HepG2 (cell line): ENCODE data around the gene NFATC4. TPM values are rescaled to one million over a fixed set of nuclear protein-coding genes. Genes with fewer than 3 reads are reported as not detected.

Source experiments
- ATAC-seq: fragments of 200-7000 bp; cut with Tn5 transposase; 3 replicates; pipeline ENCODE4 v1.9.1; 2020; ENCODE audit warnings: mild to moderate bottlenecking, moderate library complexity
- BruUV-seq: library from RNA; stranded (reverse); fragments of 400-500 nt; replicated peaks from 2 replicates; lab custom pipeline; 2021; lab: Mats Ljungman, UMichigan
- CTCF ChIA-PET: fragments of 300-600 bp; formaldehyde crosslinking; extraction: SDS; loops from one replicate; lab custom pipeline; 2021; ENCODE audit warnings: low total read pairs, inconsistent platforms, low intra/inter-chr PET ratio; lab: Yijun Ruan, JAX
- POLR2A ChIA-PET: fragments of 350-600 bp; sonication (Branson Sonifier 250); formaldehyde crosslinking; loops from one replicate; lab custom pipeline; 2020; ENCODE audit warnings: antibody characterized with exemption, inconsistent platforms; lab: Yijun Ruan, JAX
- DNase-seq: peaks from one replicate; pipeline ENCODE4 v3.0.0-alpha.2; 2015; ENCODE audit warnings: low spot score
- FAIRE-seq: peaks from 3 replicates; lab custom pipeline; 2011; peaks lifted over from hg19 to GRCh38; lab: Jason Lieb, UNC
- H2AFZ ChIP-seq: one replicate; pipeline ENCODE4 v1.6.1; 2011; ENCODE audit warnings: low read length, inconsistent platforms
- H3K27ac ChIP-seq: fragments of 300-600 bp; 3 replicates; pipeline ENCODE4 v1.8.0; 2011; ENCODE audit warnings: mixed run types, mild to moderate bottlenecking, mixed read lengths, low read length, inconsistent platforms; ENCODE audit not compliant: insufficient read depth; ENCODE audit errors: extremely low read length
- H3K27me3 ChIP-seq, 2 experiments: fragments of 200-600 bp in 1 of 2; 2 replicates in 1 of 2; 3 replicates in 1 of 2; pipeline versions ENCODE4 v1.6.0 to v1.8.0; 2011; ENCODE audit warnings: low read length in 2 of 2, mild to moderate bottlenecking in 2 of 2, moderate library complexity in 2 of 2, inconsistent platforms in 1 of 2; ENCODE audit not compliant: insufficient read depth in 2 of 2, control insufficient read depth in 1 of 2
- H3K36me3 ChIP-seq, 2 experiments: fragments of 200-600 bp in 1 of 2; replicated peaks in 1 of 2; 2 replicates in 1 of 2; 3 replicates in 1 of 2; pipeline versions ENCODE4 v1.5.1 to v1.8.0; 2011; ENCODE audit warnings: low read length in 2 of 2, inconsistent platforms in 1 of 2; ENCODE audit not compliant: insufficient read depth in 2 of 2, control insufficient read depth in 1 of 2
- H3K4me1 ChIP-seq: 2 replicates; pipeline ENCODE4 v1.5.1; 2012; ENCODE audit warnings: low read length, inconsistent platforms; ENCODE audit not compliant: insufficient read depth
- H3K4me2 ChIP-seq: 2 replicates; pipeline ENCODE4 v1.6.0; 2011; ENCODE audit warnings: low read depth, low read length, inconsistent platforms
- H3K4me3 ChIP-seq, 3 experiments: fragments of 200-600 bp in 1 of 3; sonication (generic), shearing (Covaris generic) in 1 of 3; replicated peaks in 1 of 3; 2 replicates each; pipeline ENCODE4 v1.5.1; 2011 to 2016; ENCODE audit warnings: low read length in 3 of 3, inconsistent platforms in 2 of 3, low read depth in 2 of 3, mild to moderate bottlenecking in 2 of 3, control low read depth in 1 of 3, mixed read lengths in 1 of 3; ENCODE audit not compliant: insufficient read depth in 1 of 3
- H3K79me2 ChIP-seq: one replicate; pipeline ENCODE4 v1.6.1; 2011; ENCODE audit warnings: low read length, inconsistent platforms; ENCODE audit not compliant: insufficient read depth
- H3K9ac ChIP-seq: 2 replicates; pipeline ENCODE4 v1.6.0; 2011; ENCODE audit warnings: mild to moderate bottlenecking, low read depth, low read length, inconsistent platforms; ENCODE audit not compliant: insufficient read depth
- H3K9me3 ChIP-seq: 2 replicates; pipeline ENCODE4 v1.5.1; 2012; ENCODE audit warnings: mild to moderate bottlenecking, low read length
- H4K20me1 ChIP-seq: 2 replicates; pipeline ENCODE4 v1.6.0; 2011; ENCODE audit warnings: inconsistent platforms, mild to moderate bottlenecking, low read length, moderate library complexity; ENCODE audit not compliant: insufficient read depth
- DR1 ChIP-seq: sonication (generic); formaldehyde crosslinking; IDR thresholded peaks from 2 replicates; pipeline ENCODE4 v1.8.0; 2021; ENCODE audit warnings: mild to moderate bottlenecking, missing genetic modification reagents, inconsistent platforms
- HES4 ChIP-seq: sonication (generic); formaldehyde crosslinking; IDR thresholded peaks from 2 replicates; pipeline ENCODE4 v1.9.0; 2021; ENCODE audit warnings: mild to moderate bottlenecking, missing genetic modification reagents, borderline replicate concordance
- KLF12 ChIP-seq: sonication (generic); formaldehyde crosslinking; IDR thresholded peaks from 2 replicates; pipeline ENCODE4 v1.4.0; 2020; ENCODE audit warnings: missing genetic modification reagents, borderline replicate concordance
- NONO ChIP-seq, 2 experiments: fragments of 450-650 bp in 1 of 2; sonication (generic) in 1 of 2; formaldehyde crosslinking in 1 of 2; IDR thresholded peaks in 1 of 2; conservative IDR thresholded peaks in 1 of 2; 2 replicates each; pipeline versions ENCODE4 v1.6.1 to v1.8.0; 2017 to 2022; ENCODE audit warnings: mild to moderate bottlenecking in 1 of 2, missing genetic modification reagents in 1 of 2, moderate library complexity in 1 of 2
- NRL ChIP-seq: sonication (generic); formaldehyde crosslinking; IDR thresholded peaks from 2 replicates; pipeline ENCODE4 v1.5.0; 2020; ENCODE audit warnings: missing genetic modification reagents, mild to moderate bottlenecking, moderate library complexity, borderline replicate concordance
- TEAD3 ChIP-seq: optimal IDR thresholded peaks from 2 replicates; pipeline ENCODE3; 2016; ENCODE audit warnings: borderline replicate concordance
- USF2 ChIP-seq, 2 experiments: sonication (generic) in 1 of 2; formaldehyde crosslinking in 1 of 2; IDR thresholded peaks; 2 replicates each; pipeline versions ENCODE4 v1.5.1 to v1.6.1; 2011 to 2020; ENCODE audit warnings: borderline replicate concordance in 1 of 2, low read depth in 1 of 2, low read length in 1 of 2, mild to moderate bottlenecking in 1 of 2, missing genetic modification reagents in 1 of 2, moderate library complexity in 1 of 2
- ZNF232 ChIP-seq: sonication (generic); formaldehyde crosslinking; IDR thresholded peaks from 2 replicates; pipeline ENCODE4 v1.4.0; 2020; ENCODE audit warnings: missing genetic modification reagents, borderline replicate concordance
- ZSCAN30 ChIP-seq: sonication (generic); formaldehyde crosslinking; IDR thresholded peaks from 2 replicates; pipeline ENCODE4 v1.5.0; 2020; ENCODE audit warnings: mild to moderate bottlenecking, missing genetic modification reagents
- WGBS: methylation state at CpG from one replicate; pipeline ENCODE4 v1.1.6; 2017; ENCODE audit warnings: low lambda C conversion rate; 5-methylcytosine and 5-hydroxymethylcytosine counted together
- in situ Hi-C: cut with HindIII; loops from 2 replicates; pipeline ENCODE4 v1.10.0; 2017; ENCODE audit warnings: low pct_unique_long_range_greater_than_20kb; ENCODE audit not compliant: extremely low pct_ligation_motif_present
- intact Hi-C: fragments of 100-400 bp; cut with micrococcal nuclease; formaldehyde crosslinking; loops from one replicate; pipeline ENCODE4 v1.10.0; 2022; ENCODE audit not compliant: unreplicated experiment
- polyA plus RNA-seq, 8 experiments: library from polyadenylated mRNA; depleted of rRNA in 3 of 8; stranded (reverse) in 7 of 8; unstranded in 1 of 8; fragments of >200 nt; fragmentation: Illumina TruSeq in 4 of 8; extraction: Trizol in 4 of 8; gene quantifications; 2 replicates each; pipeline versions ENCODE4 v1.2.1 to v1.2.3, GENCODE V29; 2011 to 2016; ENCODE audit warnings: low read depth in 4 of 8, missing spikeins in 1 of 8, mixed read lengths in 1 of 8; ENCODE audit not compliant: insufficient read depth in 1 of 8
- total RNA-seq, 5 experiments: library from RNA; depleted of rRNA; stranded (reverse); fragments of >200 nt; fragmentation: Illumina TruSeq; extraction: Trizol; gene quantifications; 2 replicates each; pipeline ENCODE4 v1.2.3, GENCODE V29; 2016; ENCODE audit warnings: low read depth in 1 of 5

NFATC4 gene
- total and polyA plus RNA-seq, 2 of the 13 experiments (the other 11 are each of a cell fraction or from before 2014, with no cell fraction given), result 0.04 to 0.15 TPM

- TF ChIP-seq USF2 (IDR thresholded peaks at IDR 0.05; ENCODE audit: low read depth, low read length) (no peak), USF2 (CRISPR knock-in tag; IDR thresholded peaks at IDR 0.05; ENCODE audit: borderline replicate concordance) (0 out of 2 replicates have a peak, but pooled peaks have one; percentile 16), KLF12 (CRISPR knock-in tag) (no peak), ZSCAN30 (no peak), ZNF232 (CRISPR knock-in tag) (0 out of 2 replicates have a peak, but pooled peaks have one; percentile 68)
Measured at GRCh38 chr14:24367514-24368211, at the start of gene NFATC4 (continued).

- DNase-seq (no peak), FAIRE-seq (no peak), ATAC-seq (no peak)
- Histone ChIP-seq H3K79me2 (no peaks in the 10 kb centered on the region), H4K20me1 (no peaks in the 10 kb centered on the region), H3K9me3 (no peaks in the 10 kb centered on the region), H3K4me3 (no peak overlapping the region), H3K36me3 (no peaks in the 10 kb centered on the region), H3K9ac (no peak overlapping the region), H3K27ac (no peak overlapping the region), H3K4me1 (peaks cover 24% of the 10 kb centered on the region), H2AFZ (no peak overlapping the region), H3K4me2 (no peak overlapping the region), H3K27me3 (peaks cover 25 to 87% of the 10 kb centered on the region in 2 experiments)
- CTCF ChIA-PET, result no interaction called here
- POLR2A ChIA-PET, result interaction anchor here (1.7 to 1.9 kb wide), 2 partner anchors 14 to 109 kb away, joined by 3 to 7 read pairs; partner anchors contain the start of genes CIDEB and KHNYN
- BruUV-seq, result no TSS peak
- intact Hi-C loops, result no loop called here
- in situ Hi-C loops, result no loop called here
- 53% methylated on average over 14 of the region's 14 CpGs for WGBS
- TF ChIP-seq NRL (CRISPR knock-in tag) (0 out of 2 replicates have a peak, but pooled peaks have one; percentile 41), HES4 (CRISPR knock-in tag) (peak; percentile 38; the same call in 1 of the 2 replicates), DR1 (no peak), NONO (IDR thresholded peaks at IDR 0.05) (no peak), NONO (CRISPR knock-in tag; conservative IDR thresholded peaks at IDR 0.05) (no peak), TEAD3 (peak; percentile 28)
Measured at GRCh38 chr14:24321212-24321975, 46.6 kb upstream of the NFATC4 start.
